Activated T-helper 1 cell treated with anti-CD3 and anti-CD28 coated beads, Interleukin-2, amount 50 U/mL, for 16 hours (primary cell): ENCODE measurements around the gene KMT5B.
"Not testable (repeated sequence)": the region's sequence is repeated elsewhere in the genome, so short reads cannot be mapped to it uniquely, and the experiment has no call there.

Source experiments
- DNase-seq, 2 donors: peaks; one replicate each; pipeline ENCODE4 v3.0.0-alpha.2; 2020; ENCODE audit warnings: low read depth in 1 of 2, low spot score in 1 of 2

Gene KMT5B

DNA sequence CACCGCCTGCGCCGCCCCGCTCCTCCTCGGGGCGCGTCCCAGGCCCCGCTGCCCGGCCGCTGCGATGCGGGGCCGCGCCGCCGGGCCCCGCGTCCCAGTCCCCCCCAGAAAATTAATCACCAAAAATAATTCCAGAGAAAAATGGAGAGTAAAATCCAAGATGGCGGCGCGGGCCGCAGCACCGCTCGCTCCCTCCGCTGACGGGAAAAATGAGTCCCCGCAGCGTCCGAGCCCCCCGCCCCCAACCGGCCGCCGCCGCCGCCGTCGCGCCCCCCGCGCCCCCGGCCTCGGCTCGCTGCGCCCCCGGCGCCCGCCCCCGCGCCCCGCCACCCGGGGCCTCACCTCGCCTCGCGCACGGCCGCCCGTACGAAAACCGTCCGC is at the start of gene KMT5B:
TSS of gene KMT5B (minus strand) at position 162 of the 381 bp plus-strand sequence. CDS start 23,220 bp downstream, outside the sequence.
- DNase-seq, result peak; percentile 33 to 41

DNA sequence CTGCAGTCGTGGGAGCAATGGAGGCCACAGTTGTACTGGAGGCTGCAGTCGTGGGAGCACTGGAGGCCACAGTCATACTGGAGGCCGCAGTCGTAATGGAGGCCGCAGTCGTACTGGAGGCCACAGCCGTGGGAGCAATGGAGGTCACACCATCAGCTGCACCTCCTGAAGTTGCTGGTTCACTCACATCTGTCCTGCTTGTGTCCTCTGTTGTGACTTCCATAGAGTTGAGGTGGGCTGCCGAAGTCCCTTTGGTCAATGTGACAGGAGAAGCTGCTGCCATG is 49.4 kb upstream of the KMT5B start:
- DNase-seq, result no peak

DNA sequence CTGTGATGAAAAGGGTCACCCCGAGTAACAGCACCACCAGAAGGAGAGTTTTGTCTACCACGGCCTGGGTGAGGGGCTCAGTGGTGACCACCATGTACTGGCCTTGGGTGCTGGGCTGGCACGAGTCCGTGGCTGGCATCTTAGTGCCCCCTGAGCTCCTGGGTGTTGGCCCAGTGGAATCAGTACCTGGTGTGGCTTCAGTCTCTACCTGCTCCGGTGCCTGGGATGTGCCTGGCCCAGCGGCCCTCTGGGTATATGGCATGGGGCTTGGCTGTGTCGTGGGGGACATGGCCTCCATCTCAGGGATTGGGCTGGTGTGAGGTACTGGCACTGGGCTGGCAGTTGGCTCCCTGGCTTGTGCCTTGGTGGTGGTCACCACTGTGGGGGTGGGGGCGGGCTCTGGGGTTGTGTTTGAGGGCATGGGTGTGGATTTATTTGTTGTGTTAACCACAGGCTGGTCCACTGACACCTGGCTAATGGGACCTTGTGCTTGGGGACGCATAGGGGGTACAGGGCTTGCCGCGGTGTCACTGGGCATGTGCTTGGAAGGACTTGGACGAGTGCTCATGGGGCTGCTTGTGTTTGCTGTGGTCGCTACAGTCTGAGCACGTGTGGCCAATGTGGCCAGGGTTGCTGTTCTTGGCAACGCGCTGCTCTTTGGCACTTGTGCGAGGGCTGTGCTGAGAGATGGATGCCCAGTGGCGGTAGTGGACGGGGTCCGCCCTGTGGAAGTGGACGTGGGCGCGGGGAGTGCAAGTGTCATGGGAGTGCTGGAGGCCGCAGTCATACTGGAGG is 48.9 kb upstream of the KMT5B start:
- no peak for DNase-seq

DNA sequence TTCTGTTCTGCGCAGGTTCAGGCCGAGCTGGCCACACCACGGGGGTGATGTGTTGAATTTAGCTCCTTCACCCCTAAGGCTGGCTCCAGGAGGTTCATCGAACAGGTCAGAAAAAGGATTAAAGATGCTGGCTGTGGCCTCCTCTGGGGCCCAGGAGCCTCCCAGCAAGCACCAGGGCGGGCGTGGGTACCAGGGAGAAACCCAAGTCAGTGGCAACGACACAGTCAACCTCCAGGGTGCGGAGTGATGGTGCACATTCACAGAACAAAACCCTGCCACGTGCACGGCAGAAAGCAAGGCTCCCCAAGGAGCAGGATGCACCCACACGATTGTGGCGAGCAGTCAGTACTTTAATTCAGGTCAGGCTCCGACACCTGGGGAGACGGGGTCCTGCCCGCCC is 47.9 kb upstream of the KMT5B start:
- no peak for DNase-seq

- no peak for DNase-seq
Measured at GRCh38 chr11:68260484-68260883, 47.4 kb upstream of the KMT5B start.

DNA sequence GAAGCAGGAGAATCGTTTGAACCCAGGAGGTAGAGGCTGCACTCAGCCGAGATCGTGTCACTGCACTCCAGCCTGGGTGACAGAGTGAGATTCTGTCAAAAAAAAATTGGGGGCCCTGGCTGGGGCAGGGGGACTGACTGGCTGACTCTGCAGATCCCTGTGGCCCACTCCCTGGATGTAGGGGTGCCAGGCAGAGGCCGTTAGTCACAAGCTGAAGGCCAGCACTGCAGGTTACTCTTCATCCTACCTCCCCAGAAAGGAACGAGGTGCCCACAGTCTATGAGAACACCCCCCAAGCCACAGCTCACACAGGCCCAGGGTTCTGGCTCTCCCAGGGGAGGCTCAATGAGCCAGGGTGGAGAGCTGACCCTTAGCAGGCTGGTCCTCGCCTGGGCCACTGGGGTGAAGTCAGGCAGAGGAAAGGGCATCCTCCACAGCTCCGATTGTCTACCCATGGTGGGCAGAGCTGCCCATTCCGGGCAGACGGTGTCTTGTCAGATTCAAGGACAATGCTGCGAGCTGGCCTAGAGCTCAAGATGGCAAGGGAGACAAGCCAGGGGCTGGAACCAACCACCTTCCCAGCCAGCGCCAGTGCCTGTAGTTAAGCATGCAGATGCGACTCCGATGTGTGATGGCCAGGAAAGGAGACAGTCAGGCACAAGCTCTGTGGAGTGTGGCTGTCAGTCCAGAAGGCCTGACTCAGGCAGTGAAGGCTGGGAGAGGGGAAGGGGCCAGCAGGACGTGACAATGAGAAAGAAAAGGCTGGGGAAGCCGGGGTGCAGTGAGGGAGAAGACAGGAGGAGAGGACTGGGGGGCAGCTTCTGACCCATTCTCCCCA is 46.2 kb upstream of the KMT5B start:
- DNase-seq, result no peak

DNA sequence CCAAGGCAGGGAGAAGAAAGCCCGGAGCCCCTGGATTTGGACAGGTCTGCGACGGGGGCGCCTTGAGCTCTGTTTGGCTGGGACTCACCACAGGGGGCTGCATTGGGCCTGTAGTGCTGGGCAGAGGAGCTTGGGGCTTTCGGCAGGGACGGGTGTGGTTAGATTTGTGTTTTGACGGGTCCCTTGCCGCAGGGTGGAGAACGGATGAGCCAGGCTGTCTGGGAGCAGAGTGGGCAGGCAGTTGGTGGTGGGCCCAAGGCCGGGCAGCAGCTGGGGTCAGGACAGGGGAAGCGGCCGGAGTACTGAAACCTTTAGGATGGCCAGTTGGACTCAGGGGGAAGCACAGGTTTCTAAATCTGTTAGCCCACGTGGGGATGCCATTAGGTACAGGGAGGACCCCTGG is 45.3 kb upstream of the KMT5B start:
- DNase-seq, result no peak

- peak; percentile 84 to 97 for DNase-seq
Measured at GRCh38 chr11:68257477-68258362, 44.6 kb upstream of the KMT5B start.

- DNase-seq, result no peak
Measured at GRCh38 chr11:68256331-68256741, 43.2 kb upstream of the KMT5B start.

DNA sequence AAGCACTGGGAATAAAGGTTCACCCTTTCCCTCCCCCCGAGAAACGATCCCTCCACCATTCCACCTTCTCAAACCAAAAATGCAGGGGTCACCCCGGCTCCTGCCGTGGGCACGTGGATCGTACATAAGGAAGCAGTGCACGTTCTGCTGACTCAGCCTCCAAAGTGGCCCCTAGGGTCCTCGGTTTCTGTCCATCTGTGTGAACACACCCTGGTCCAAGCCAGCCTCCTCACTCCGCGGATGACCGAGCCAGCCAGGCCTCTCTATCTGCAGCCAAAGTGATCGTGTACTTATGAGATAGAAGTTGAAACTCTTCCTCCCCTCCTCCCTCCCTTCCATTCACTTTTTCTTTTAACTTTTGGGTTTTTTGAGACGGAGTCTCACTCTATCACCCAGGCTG is 42.4 kb upstream of the KMT5B start:
- DNase-seq, result no peak

- no peak for DNase-seq
Measured at GRCh38 chr11:68254421-68254820, 41.3 kb upstream of the KMT5B start.

DNA sequence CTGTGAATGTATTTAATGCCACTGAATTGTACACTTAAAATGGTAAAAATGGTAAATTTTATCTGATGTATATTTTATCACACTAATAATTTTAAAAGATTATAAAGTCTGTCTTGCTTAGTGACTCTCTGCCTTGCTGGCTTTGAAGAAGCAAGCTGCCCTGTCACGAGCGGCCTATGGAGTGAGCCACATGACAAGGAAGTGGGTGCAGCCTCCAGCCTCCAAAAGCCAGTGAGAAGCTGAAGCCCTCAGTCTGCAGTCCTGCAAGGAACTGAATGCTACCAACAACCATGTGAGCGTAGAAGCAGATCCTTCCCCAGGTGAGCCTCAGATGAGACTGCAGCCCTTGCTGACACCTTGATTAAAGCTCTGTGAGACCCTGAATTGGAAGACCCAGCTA is 38.7 kb upstream of the KMT5B start:
- no peak for DNase-seq

DNA sequence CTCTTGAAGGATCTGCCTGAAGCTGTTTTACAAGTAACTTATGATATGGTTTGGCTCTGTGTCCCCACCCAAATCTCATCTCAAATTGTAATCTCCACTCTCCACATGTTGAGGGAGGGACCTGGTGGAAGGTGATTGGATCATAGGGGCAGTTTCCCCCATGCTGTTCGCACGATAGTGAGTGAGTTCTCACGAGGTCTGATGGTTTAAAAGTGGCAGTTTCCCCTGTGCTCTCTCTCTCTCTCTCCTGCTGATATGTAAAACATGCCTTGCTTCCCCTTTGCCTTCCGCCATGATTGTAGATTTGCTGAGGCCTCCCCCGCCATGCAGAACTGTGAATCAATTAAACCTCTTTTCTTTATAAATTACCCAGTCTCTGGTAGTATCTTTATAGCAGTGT is 31.8 kb upstream of the KMT5B start:
- not testable (repeated sequence) for DNase-seq

DNA sequence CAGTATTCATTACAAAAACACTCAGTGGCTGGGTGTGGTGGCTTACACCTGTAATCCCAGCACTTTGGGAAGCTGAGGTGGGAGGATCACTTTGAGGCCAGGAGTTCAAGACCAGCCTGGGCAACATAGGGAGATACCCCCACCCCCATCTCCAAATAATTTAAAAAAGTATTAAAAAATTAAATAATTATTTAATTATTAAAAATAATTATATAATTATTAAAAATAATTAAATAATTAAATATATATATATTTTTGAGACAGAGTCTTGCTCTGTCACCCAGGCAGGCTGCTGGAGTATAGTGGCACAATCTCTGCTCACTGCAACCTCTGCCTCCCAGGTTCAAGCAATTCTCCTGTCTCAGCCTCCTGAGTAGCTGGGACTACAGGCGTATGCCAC is 30.8 kb upstream of the KMT5B start:
- not testable (repeated sequence) for DNase-seq

DNA sequence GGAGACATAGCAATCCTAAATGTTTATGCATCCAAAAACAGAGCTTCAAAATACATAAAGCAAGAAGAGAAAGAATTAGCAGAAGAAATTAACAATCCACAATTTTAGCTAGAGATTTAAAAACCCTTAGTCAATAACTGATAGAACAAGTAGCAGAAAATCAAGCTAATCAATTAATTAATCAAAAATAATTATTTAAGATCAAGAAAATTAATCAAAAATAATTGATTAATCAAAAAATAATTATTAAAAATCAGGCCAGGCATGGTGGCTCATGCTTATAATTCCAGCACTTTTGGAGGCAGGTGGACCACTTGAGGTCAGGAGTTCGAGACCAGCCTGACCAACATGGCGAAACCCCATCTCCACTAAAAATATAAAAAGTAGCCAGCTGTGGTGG is 29.5 kb upstream of the KMT5B start:
- no peak for DNase-seq

- no peak for DNase-seq
Measured at GRCh38 chr11:68231621-68232020, 18.5 kb upstream of the KMT5B start.

DNA sequence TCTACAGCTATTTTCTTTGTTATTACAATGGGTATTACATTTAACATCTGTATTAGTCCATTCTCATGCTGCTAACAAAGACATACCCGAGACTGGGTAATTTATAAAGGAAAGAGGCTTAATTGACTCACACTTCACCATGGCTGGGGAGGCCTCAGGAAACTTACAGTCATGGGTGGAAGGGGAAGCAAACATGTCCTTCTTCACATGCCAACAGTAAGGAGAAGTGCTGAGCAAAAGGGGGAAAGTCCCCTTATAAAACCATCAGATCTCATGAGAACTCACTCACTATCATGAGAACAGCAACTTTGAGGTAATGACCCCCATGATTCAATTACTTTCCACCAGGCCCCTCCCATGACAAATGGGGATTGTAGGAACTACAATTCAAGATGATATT is 16.5 kb upstream of the KMT5B start:
- DNase-seq, result no peak

GRCh38 chr11:68226421-68226820 is 13.3 kb upstream of the KMT5B start:
- DNase-seq, result no peak

DNA sequence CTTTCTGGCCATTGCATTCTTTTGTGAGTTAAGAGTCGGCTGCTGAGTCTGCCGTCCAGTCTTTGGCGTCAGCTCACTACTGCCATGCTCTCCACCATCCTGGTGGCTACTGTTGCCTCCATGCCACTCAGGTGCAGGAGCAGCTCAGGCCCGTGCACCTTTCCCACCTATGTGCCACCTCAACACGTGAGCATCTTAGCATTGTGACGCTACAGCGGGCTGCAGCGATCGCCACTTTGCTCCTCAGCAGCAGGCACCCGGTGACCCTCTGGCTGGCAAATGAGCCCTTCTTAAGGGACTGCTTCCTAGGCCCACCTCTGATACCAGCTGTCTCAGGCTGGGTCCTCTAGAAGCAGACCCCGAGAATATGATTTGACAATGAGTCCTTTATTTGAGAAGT is 11.5 kb upstream of the KMT5B start:
- DNase-seq, result no peak

DNA sequence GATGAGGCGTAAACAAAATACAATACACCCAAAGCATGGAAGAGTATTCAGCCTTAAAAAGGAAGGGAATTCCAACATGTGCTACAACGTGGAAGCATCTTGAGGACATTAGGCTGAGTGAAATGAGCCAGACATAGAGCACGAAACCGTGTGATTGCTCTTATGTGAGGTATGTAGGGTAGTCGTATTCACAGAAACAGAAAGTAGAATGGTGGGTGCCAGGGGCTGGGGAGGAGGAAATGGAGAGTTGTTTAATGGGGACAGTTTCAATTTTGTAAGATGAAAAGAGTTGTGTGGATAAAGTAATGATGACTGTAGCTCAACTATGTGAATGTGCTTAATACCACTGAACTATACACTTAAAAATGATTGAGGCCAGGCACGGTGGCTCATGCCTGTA is 10.2 kb upstream of the KMT5B start:
- DNase-seq, result no peak

GRCh38 chr11:68221406-68221805 is 8.3 kb upstream of the KMT5B start:
- DNase-seq, result no peak
